Large intestine (tissue), 12 donors: ENCODE measurements around the gene CXCR4. TPM values are rescaled to one million over a fixed set of nuclear protein-coding genes. Genes with fewer than 3 reads are reported as not detected.

Experiments
- DNase-seq, 2 donors: peaks; one replicate each; pipeline versions ENCODE4 v3.0.0 to v3.0.0-alpha.2; 2013
- H3K27ac ChIP-seq: one replicate; pipeline ENCODE4 v1.5.1; 2013; ENCODE audit warnings: low read length
- H3K27me3 ChIP-seq: 2 replicates; pipeline ENCODE4 v1.6.1; 2013; ENCODE audit warnings: low read length; ENCODE audit not compliant: control insufficient read depth, insufficient read depth
- H3K36me3 ChIP-seq: 2 replicates; pipeline ENCODE4 v1.6.1; 2013; ENCODE audit warnings: low read length; ENCODE audit not compliant: control insufficient read depth, insufficient read depth
- H3K4me1 ChIP-seq: one replicate; pipeline ENCODE4 v1.6.1; 2013; ENCODE audit warnings: low read length; ENCODE audit not compliant: control insufficient read depth, insufficient read depth
- H3K4me3 ChIP-seq: one replicate; pipeline ENCODE4 v1.5.1; 2013; ENCODE audit warnings: low read length
- H3K9me3 ChIP-seq: one replicate; pipeline ENCODE4 v1.6.1; 2013; ENCODE audit warnings: mild to moderate bottlenecking, low read depth, low read length, moderate library complexity; ENCODE audit not compliant: control insufficient read depth
- WGBS: methylation state at CpG from one replicate; pipeline ENCODE4 v1.1.5; 2013; ENCODE audit warnings: low lambda C conversion rate; ENCODE audit not compliant: insufficient coverage; 5-methylcytosine and 5-hydroxymethylcytosine counted together
- long read RNA-seq, 11 donors: transcript quantifications; one replicate each; lab custom pipeline, GENCODE V29; 2026
- polyA plus RNA-seq: library from polyadenylated mRNA; unstranded; fragments of 120-200 nt; gene quantifications from one replicate; pipeline ENCODE4 v1.2.1, GENCODE V29; 2013

CXCR4 gene
- 17.8 TPM for polyA plus RNA-seq
- long read RNA-seq, donor 1, partial matches to known transcripts: 0 of 5 reads
- long read RNA-seq, donor 1, other reads (novel, unspliced or antisense): 0 of 5 reads
- long read RNA-seq, donor 2, transcript CXCR4-201 (2 exons, 1,682 nt): major isoform, 10 of 18 reads
- long read RNA-seq, donor 2, transcript CXCR4-202 (1 exons, 1,895 nt): minor isoform, 8 of 18 reads
- long read RNA-seq, donor 2, partial matches to known transcripts: 0 of 18 reads
- long read RNA-seq, donor 2, other reads (novel, unspliced or antisense): 0 of 18 reads
- long read RNA-seq, donor 3: 0 reads
- long read RNA-seq, donor 4: 0 reads
- long read RNA-seq, donor 5, partial matches to known transcripts: 0 of 4 reads
- long read RNA-seq, donor 5, other reads (novel, unspliced or antisense): 0 of 4 reads
- long read RNA-seq, donor 6, transcript CXCR4-201 (2 exons, 1,682 nt): minor isoform, 6 of 13 reads
- long read RNA-seq, donor 6, transcript CXCR4-202 (1 exons, 1,895 nt): major isoform, 7 of 13 reads
- long read RNA-seq, donor 6, partial matches to known transcripts: 0 of 13 reads
- long read RNA-seq, donor 6, other reads (novel, unspliced or antisense): 0 of 13 reads
- long read RNA-seq, donor 7, transcript CXCR4-202 (1 exons, 1,895 nt): major isoform, 11 of 19 reads
- long read RNA-seq, donor 7, transcript CXCR4-201 (2 exons, 1,682 nt): minor isoform, 8 of 19 reads
- long read RNA-seq, donor 7, partial matches to known transcripts: 0 of 19 reads
- long read RNA-seq, donor 7, other reads (novel, unspliced or antisense): 0 of 19 reads
- long read RNA-seq, donor 8, transcript CXCR4-202 (1 exons, 1,895 nt): major isoform, 17 of 31 reads
- long read RNA-seq, donor 8, transcript CXCR4-201 (2 exons, 1,682 nt): minor isoform, 14 of 31 reads
- long read RNA-seq, donor 8, partial matches to known transcripts: 0 of 31 reads
- long read RNA-seq, donor 8, other reads (novel, unspliced or antisense): 0 of 31 reads
- long read RNA-seq, donor 9, transcript CXCR4-201 (2 exons, 1,682 nt): major isoform, 8 of 11 reads
- long read RNA-seq, donor 9, partial matches to known transcripts: 0 of 11 reads
- long read RNA-seq, donor 9, other reads (novel, unspliced or antisense): 0 of 11 reads
- long read RNA-seq, donor 10, transcript CXCR4-201 (2 exons, 1,682 nt): major isoform, 8 of 10 reads
- long read RNA-seq, donor 10, partial matches to known transcripts: 0 of 10 reads
- long read RNA-seq, donor 10, other reads (novel, unspliced or antisense): 0 of 10 reads
- long read RNA-seq, donor 11, transcript CXCR4-201 (2 exons, 1,682 nt): major isoform, 5 of 6 reads
- long read RNA-seq, donor 11, partial matches to known transcripts: 0 of 6 reads
- long read RNA-seq, donor 11, other reads (novel, unspliced or antisense): 0 of 6 reads

DNA sequence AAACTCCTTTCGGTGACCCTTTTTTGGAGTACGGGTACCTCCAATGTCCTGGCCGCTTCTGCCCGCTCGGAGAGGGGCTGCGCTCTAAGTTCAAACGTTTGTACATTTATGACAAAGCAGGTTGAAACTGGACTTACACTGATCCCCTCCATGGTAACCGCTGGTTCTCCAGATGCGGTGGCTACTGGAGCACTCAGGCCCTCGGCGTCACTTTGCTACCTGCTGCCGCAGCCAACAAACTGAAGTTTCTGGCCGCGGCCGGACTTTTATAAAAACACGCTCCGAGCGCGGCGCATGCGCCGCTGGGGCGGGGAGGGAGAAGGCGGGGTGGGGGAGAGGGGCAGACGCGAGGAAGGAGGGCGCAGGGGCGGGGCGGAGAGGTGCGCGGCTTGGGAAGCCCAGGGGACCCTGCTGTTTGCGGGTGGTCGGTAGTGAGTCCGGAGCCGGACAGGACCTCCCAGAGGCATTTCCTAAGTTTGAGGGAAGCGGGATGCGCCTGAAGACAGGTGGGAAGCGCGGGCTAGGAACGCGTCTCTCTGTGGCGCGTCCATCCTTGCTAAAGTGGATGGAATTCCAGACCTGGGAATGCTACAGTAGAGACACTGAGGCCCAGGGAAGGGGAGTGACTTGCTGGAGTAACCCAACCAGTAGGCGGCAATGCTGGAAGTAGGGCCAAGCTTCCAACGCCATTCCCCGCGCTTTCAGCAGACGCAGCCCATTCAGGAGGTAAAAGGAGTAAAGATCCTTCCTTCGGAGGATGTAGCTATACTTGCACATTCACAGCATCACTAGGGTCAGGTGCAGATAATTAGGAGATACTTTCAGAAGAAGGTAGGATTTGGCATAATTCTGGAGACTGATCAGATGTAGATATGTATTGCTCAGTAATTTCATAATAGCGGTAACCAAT is at the start of gene CXCR4:
Gene CXCR4 (minus strand): TSS at position 241 of the 910 bp plus-strand sequence. CDS start 89 bp downstream, at position 152.
- peak within 1 kb of the TSS; percentile 40 for H3K4me3 ChIP-seq
- WGBS: 0% methylated on average over 2 of the region's 50 CpGs
- peaks cover 71% of the 10 kb centered on the region for H3K27me3 ChIP-seq
- peaks cover 13% of the 10 kb centered on the region for H3K4me1 ChIP-seq
- no peaks in the 10 kb centered on the region for H3K9me3 ChIP-seq
- H3K36me3 ChIP-seq: no peaks in the 10 kb centered on the region
- peak in 1 of 2 donors; percentile 49 for DNase-seq
- H3K27ac ChIP-seq: no peak within 1 kb of the TSS

DNA sequence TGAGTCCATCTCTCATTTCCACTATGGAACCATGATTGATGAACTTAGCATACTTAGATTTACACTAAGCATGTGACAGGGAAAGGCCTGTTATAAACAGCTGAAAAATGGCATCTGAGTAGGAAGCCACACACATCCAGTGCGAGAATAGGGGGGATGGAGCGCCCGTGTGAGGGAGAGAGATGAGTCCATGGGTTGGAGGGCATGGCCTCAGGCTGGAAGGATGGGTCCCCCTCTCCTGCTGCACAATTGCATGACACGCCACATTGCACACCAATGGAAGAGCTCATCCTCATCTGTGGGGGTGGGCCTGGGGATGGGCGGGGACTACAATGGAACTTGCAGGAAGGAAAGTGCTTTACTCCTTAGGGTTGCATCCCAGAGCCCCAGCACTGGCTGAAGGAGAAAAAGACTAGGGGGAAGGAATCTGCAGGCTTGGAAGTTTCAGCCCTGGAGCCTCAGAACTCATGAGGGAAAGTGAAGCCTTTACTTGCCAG is 46.4 kb upstream of the CXCR4 start:
- 80% methylated on average over 1 of the region's 5 CpGs for WGBS
- Histone ChIP-seq H3K4me3 (no peak overlapping the region), H3K4me1 (no peaks in the 10 kb centered on the region), H3K9me3 (no peaks in the 10 kb centered on the region), H3K27me3 (peaks cover 4% of the 10 kb centered on the region), H3K27ac (no peak overlapping the region), H3K36me3 (no peaks in the 10 kb centered on the region)
- DNase-seq: no peak

DNA sequence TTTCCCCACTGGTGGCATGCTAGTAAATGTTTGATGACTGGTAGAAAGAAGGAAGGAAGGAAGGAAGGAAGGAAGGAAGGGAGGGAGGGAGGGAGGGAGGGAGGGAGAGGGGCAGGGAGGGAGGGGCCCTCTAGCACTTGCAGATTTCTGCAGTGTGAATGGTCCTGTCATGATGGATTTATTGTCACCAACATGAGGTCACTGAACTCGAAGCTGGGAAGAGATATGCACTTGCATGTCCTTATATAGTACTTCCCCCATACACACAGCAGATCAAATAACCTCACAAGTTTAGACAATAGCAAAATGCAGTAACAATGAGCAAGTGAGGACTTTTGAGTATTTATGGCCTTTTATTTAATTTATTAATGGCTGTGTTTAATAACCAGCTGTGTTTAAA is 44.5 kb upstream of the CXCR4 start:
- H3K4me1 ChIP-seq: no peaks in the 10 kb centered on the region
- peaks cover under 1% of the 10 kb centered on the region for H3K27me3 ChIP-seq
- H3K9me3 ChIP-seq: no peaks in the 10 kb centered on the region
- no peak overlapping the region for H3K27ac ChIP-seq
- WGBS: no CpG with 5 or more reads among the region's 1 CpG
- DNase-seq: no peak
- no peaks in the 10 kb centered on the region for H3K36me3 ChIP-seq
- H3K4me3 ChIP-seq: no peak overlapping the region

DNA sequence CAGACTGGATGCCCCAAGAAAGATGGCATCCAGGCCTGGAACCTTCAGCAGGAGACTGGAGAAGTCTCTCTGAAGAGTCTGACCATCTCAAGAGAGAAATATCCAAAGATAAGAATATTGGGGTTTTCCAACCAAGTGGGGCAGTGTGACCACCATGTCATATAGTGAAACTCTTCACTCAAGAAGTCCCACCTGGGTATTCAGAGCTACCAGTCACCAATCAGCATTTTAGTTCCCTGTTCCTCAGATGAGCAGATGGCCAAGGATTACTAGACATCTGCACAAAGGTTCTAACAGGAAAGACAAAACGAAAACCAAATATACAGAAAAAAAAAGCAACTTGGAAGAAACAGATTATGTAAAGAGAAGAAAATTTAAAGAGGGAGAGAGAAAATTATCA is 38.5 kb upstream of the CXCR4 start:
- Histone ChIP-seq H3K27me3 (peaks cover 3% of the 10 kb centered on the region), H3K27ac (no peak overlapping the region), H3K36me3 (no peaks in the 10 kb centered on the region), H3K4me3 (no peak overlapping the region), H3K9me3 (no peaks in the 10 kb centered on the region), H3K4me1 (no peaks in the 10 kb centered on the region)
- 82% methylated on average over 1 of the region's 1 CpG for WGBS
- DNase-seq: no peak

DNA sequence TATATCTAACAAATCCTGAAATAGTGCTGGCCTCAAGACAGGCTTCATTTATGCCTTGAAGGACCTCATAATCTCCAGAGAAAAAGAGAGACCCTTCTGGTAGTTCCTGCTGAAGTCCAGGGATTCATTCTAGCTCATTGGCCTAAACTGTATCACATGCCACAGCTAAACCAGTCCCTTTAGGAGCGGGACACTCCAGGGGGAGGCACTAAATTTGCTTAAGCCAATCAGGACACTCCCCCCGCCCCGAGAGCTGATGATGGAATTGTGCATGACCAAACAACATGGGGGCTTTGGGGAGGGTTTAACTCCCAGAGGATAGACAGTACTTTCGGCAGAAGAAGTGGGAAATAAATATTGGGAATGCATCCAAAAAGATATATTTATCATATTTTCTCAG is 36.4 kb upstream of the CXCR4 start:
- DNase-seq: no peak
- Histone ChIP-seq H3K27me3 (peaks cover 3% of the 10 kb centered on the region), H3K4me3 (no peak overlapping the region), H3K36me3 (no peaks in the 10 kb centered on the region), H3K9me3 (no peaks in the 10 kb centered on the region), H3K27ac (no peak overlapping the region), H3K4me1 (no peaks in the 10 kb centered on the region)
- 80% methylated on average over 1 of the region's 4 CpGs for WGBS

DNA sequence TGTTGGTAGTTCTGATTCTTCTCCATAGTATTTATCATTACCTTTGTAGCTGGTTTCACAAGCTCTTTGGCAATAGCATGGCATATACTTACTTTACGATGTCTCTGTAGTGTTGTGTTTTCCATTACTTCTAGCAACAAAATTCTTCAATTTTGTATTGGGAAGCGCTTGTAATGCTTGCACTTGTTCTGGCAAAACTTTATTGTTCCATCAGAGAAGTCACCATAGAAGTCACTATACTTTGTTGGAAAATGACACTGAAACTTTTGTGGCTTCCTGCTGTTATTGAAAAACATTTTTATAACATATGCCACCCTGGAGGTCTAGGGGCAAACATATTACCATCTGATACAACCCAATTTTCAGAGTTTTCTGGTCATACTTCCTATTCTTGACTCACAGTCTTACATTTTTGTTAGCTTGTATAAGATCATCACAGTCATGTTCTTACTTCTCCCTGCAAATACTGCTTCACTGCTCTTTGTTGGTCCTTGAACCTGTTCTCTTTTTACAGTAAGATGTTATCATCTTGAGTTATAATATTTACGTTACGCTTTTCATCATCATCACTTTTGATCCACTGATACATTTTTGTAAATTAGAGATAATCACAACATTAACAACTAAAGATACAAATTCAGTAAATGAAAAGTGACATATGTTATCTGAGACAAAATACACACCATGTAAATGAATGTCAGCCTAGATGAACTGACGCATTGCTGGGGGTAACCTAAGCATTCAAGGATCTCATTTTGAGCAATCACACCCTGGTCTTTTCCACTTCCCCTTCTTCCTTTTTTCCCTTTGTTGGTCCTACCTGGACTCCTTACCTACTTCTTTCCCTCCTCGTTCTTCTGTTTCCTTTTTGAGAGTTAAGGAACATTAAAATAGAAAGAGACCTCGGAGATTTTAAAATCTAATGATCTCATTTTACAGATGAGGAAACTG is 33.3 kb upstream of the CXCR4 start:
- WGBS: 78% methylated on average over 5 of the region's 7 CpGs
- H3K27me3 ChIP-seq: peaks cover 4% of the 10 kb centered on the region
- no peak for DNase-seq
- no peaks in the 10 kb centered on the region for H3K9me3 ChIP-seq
- no peaks in the 10 kb centered on the region for H3K4me1 ChIP-seq
- no peak overlapping the region for H3K4me3 ChIP-seq
- H3K27ac ChIP-seq: no peak overlapping the region
- no peaks in the 10 kb centered on the region for H3K36me3 ChIP-seq

DNA sequence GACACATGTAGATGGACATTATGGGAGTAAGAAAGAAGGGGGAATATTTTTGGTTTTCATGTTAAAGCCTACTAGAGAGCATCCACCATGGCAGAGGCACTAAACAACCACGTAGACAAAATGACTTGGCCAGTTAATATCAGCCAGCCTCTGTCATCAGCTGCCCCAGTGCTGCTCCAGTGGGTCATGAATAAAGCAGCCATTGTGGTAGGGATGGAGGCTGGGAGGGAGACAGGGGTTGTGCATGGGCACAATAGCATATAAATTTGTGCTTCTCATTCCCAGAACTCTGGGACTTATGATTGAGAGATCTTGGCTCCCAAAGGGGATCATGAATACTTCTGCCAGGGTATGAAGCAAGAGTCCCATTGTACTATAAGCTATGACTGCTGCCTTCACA is 31.1 kb upstream of the CXCR4 start:
- Histone ChIP-seq H3K27ac (no peak overlapping the region), H3K4me3 (no peak overlapping the region), H3K36me3 (no peaks in the 10 kb centered on the region), H3K27me3 (peaks cover 3% of the 10 kb centered on the region), H3K4me1 (no peaks in the 10 kb centered on the region), H3K9me3 (no peaks in the 10 kb centered on the region)
- DNase-seq: no peak
- WGBS: no CpG with 5 or more reads among the region's 1 CpG

DNA sequence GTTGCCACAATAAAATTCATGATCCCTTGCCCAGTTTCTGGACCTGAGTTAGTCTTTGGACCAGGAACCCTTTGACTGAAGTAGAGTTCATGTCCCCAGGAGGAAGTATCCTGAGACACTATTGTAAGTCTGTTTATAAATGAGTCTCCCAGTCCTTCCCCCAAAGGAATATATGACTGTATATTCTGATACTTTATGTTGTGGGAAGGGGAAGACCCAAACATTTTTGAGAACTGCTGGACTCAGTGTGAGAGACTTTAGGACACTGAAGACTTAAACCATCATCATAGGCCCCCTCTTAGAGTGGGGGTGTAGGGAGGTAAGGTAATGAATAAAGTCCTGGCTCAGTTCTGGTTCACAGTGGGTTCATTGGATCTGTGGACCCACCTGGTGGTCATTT is 28.6 kb upstream of the CXCR4 start:
- H3K4me1 ChIP-seq: no peaks in the 10 kb centered on the region

More for the DNA sequence above, 28.6 kb upstream of the CXCR4 start:
- Histone ChIP-seq H3K4me3 (no peak overlapping the region), H3K27me3 (peaks cover 3% of the 10 kb centered on the region), H3K27ac (no peak overlapping the region), H3K36me3 (no peaks in the 10 kb centered on the region), H3K9me3 (no peaks in the 10 kb centered on the region)
- no peak for DNase-seq
